ENCODE data around the gene PIK3AP1.
A peak's percentile ranks its signal among the peaks of the same experiment; 100 is the strongest.
"Not testable (repeated sequence)": the region's sequence is repeated elsewhere in the genome, so short reads cannot be mapped to it uniquely, and the experiment has no call there.

Gene PIK3AP1

GRCh38 chr10:96719850-96720421 is 378 bp downstream of the PIK3AP1 start:
- DNase-seq = peak; percentile 13

GRCh38 chr10:96719200-96719599 is 1.1 kb downstream of the PIK3AP1 start:
- DNase-seq = peak; percentile 14

GRCh38 chr10:96718304-96718990 is 1.9 kb downstream of the PIK3AP1 start:
- DNase-seq = no peak

- DNase-seq = no peak
Measured at GRCh38 chr10:96716390-96716789, 3.9 kb downstream of the PIK3AP1 start.

GRCh38 chr10:96714746-96715255 is 5.5 kb downstream of the PIK3AP1 start:
- no peak for DNase-seq

- DNase-seq = no peak
Measured at GRCh38 chr10:96714031-96714590, 6.2 kb downstream of the PIK3AP1 start.

- no peak for DNase-seq
Measured at GRCh38 chr10:96712662-96713271, 7.5 kb downstream of the PIK3AP1 start.

GRCh38 chr10:96711048-96711728 is 9.1 kb downstream of the PIK3AP1 start:
- DNase-seq = no peak

GRCh38 chr10:96709525-96709924 is 10.8 kb downstream of the PIK3AP1 start:
- DNase-seq = no peak

- no peak for DNase-seq
Measured at GRCh38 chr10:96708996-96709395, 11.3 kb downstream of the PIK3AP1 start.

- no peak for DNase-seq
Measured at GRCh38 chr10:96708456-96708855, 11.9 kb downstream of the PIK3AP1 start.

GRCh38 chr10:96706331-96706853 is 13.9 kb downstream of the PIK3AP1 start:
- DNase-seq = no peak

GRCh38 chr10:96705134-96705533 is 15.2 kb downstream of the PIK3AP1 start:
- DNase-seq = no peak

GRCh38 chr10:96704563-96704962 is 15.8 kb downstream of the PIK3AP1 start:
- DNase-seq = no peak

GRCh38 chr10:96703358-96703757 is 17.0 kb downstream of the PIK3AP1 start:
- no peak for DNase-seq

GRCh38 chr10:96701265-96701664 is 19.0 kb downstream of the PIK3AP1 start:
- DNase-seq = no peak

- no peak for DNase-seq
Measured at GRCh38 chr10:96700374-96701099, 19.8 kb downstream of the PIK3AP1 start.

GRCh38 chr10:96699613-96700012 is 20.7 kb downstream of the PIK3AP1 start:
- DNase-seq = no peak

GRCh38 chr10:96698305-96698704 is 22.0 kb downstream of the PIK3AP1 start:
- DNase-seq = not testable (repeated sequence)

GRCh38 chr10:96697438-96697837 is 22.9 kb downstream of the PIK3AP1 start:
- no peak for DNase-seq

- no peak for DNase-seq
Measured at GRCh38 chr10:96696845-96697425, 23.4 kb downstream of the PIK3AP1 start.
